SK-N-MC (cell line): Measurements from ENCODE around the gene LTBP1.

Source experiments
- DNase-seq: peaks from one replicate; pipeline ENCODE4 v3.0.0-alpha.2; 2011; ENCODE audit warnings: low read depth, low spot score
- H3K27ac ChIP-seq: fragments of 200-600 bp; sonication (generic); 2 replicates; pipeline ENCODE4 v1.5.1; 2016; ENCODE audit warnings: mixed run types
- H3K36me3 ChIP-seq: fragments of 200-600 bp; sonication (generic); 2 replicates; pipeline ENCODE4 v1.6.1; 2017; ENCODE audit warnings: antibody characterized with exemption, low read length, mixed read lengths; ENCODE audit not compliant: insufficient read depth
- H3K4me3 ChIP-seq: fragments of 200-600 bp; sonication (generic); 2 replicates; pipeline ENCODE4 v1.5.1; 2016
- H3K9ac ChIP-seq: fragments of 200-600 bp; sonication (generic); 2 replicates; pipeline ENCODE4 v1.8.0; 2017; ENCODE audit warnings: mixed run types, mixed read lengths; ENCODE audit not compliant: insufficient read length
- H3K9me3 ChIP-seq: fragments of 200-600 bp; sonication (generic); 2 replicates; pipeline ENCODE4 v1.6.1; 2017; ENCODE audit warnings: low read depth, mild to moderate bottlenecking, antibody characterized with exemption, low read length, moderate library complexity, mixed read lengths
- EZH2 ChIP-seq: fragments of 200-600 bp; sonication (generic); IDR thresholded peaks from one replicate; pipeline ENCODE4 v1.6.1; 2017; ENCODE audit warnings: antibody characterized with exemption
- FOXP2 ChIP-seq: optimal IDR thresholded peaks from 2 replicates; pipeline ENCODE3; 2011; ENCODE audit warnings: mild to moderate bottlenecking, moderate library complexity; ENCODE audit not compliant: insufficient read depth; ENCODE audit errors: extremely low read length, control extremely low read depth
- POLR2AphosphoS5 ChIP-seq: IDR thresholded peaks from 2 replicates; pipeline ENCODE4 v1.6.1; 2012; ENCODE audit warnings: mild to moderate bottlenecking, low read depth, low read length, borderline replicate concordance

Gene LTBP1

GRCh38 chr2:33213244-33213643, 266.5 kb downstream of the LTBP1 start:
- TF ChIP-seq POLR2AphosphoS5 (no peak), FOXP2 (no peak), EZH2 (no peak)
- Histone ChIP-seq H3K4me3 (no peak overlapping the region), H3K36me3 (no peaks in the 10 kb centered on the region), H3K9ac (no peak overlapping the region), H3K27ac (no peak overlapping the region), H3K9me3 (no peaks in the 10 kb centered on the region)
- DNase-seq, result no peak

GRCh38 chr2:33213648-33214047, 266.9 kb downstream of the LTBP1 start:
- H3K9me3 ChIP-seq, result no peaks in the 10 kb centered on the region
- H3K27ac ChIP-seq, result no peak overlapping the region
- TF ChIP-seq FOXP2 (no peak), EZH2 (no peak)
- H3K4me3 ChIP-seq, result no peak overlapping the region
- H3K36me3 ChIP-seq, result no peaks in the 10 kb centered on the region
- DNase-seq, result no peak
- H3K9ac ChIP-seq, result no peak overlapping the region

- H3K27ac ChIP-seq, result no peak overlapping the region
- no peaks in the 10 kb centered on the region for H3K36me3 ChIP-seq
- H3K9ac ChIP-seq, result no peak overlapping the region
- H3K9me3 ChIP-seq, result no peaks in the 10 kb centered on the region
- no peak for DNase-seq
- no peak for TF ChIP-seq POLR2AphosphoS5
- TF ChIP-seq FOXP2, result no peak
- no peak for TF ChIP-seq EZH2
- no peak overlapping the region for H3K4me3 ChIP-seq
These were observed 267.7 kb downstream of the LTBP1 start for GRCh38 chr2:33214436-33214835.

GRCh38 chr2:33214857-33215256, 268.1 kb downstream of the LTBP1 start:
- no peak overlapping the region for H3K4me3 ChIP-seq
- no peak for DNase-seq
- no peak overlapping the region for H3K27ac ChIP-seq
- no peak for TF ChIP-seq POLR2AphosphoS5
- no peak for TF ChIP-seq FOXP2
- no peak for TF ChIP-seq EZH2
- no peak overlapping the region for H3K9ac ChIP-seq
- H3K9me3 ChIP-seq, result no peaks in the 10 kb centered on the region
- H3K36me3 ChIP-seq, result no peaks in the 10 kb centered on the region

- TF ChIP-seq FOXP2 (no peak), POLR2AphosphoS5 (no peak), EZH2 (no peak)
- no peaks in the 10 kb centered on the region for H3K9me3 ChIP-seq
- no peak overlapping the region for H3K9ac ChIP-seq
- no peak overlapping the region for H3K27ac ChIP-seq
- no peak overlapping the region for H3K4me3 ChIP-seq
- DNase-seq, result no peak
- H3K36me3 ChIP-seq, result no peaks in the 10 kb centered on the region
These were observed 268.5 kb downstream of the LTBP1 start for GRCh38 chr2:33215299-33215698.

- DNase-seq, result no peak
- no peaks in the 10 kb centered on the region for H3K9me3 ChIP-seq
- no peak overlapping the region for H3K27ac ChIP-seq
- H3K4me3 ChIP-seq, result no peak overlapping the region
- TF ChIP-seq POLR2AphosphoS5 (no peak), FOXP2 (no peak), EZH2 (no peak)
- H3K9ac ChIP-seq, result no peak overlapping the region
- H3K36me3 ChIP-seq, result no peaks in the 10 kb centered on the region
These were observed 269.2 kb downstream of the LTBP1 start for GRCh38 chr2:33215983-33216382.

- H3K9me3 ChIP-seq, result no peaks in the 10 kb centered on the region
- TF ChIP-seq FOXP2 (no peak), POLR2AphosphoS5 (no peak), EZH2 (no peak)
- DNase-seq, result no peak
- H3K27ac ChIP-seq, result no peak overlapping the region
- H3K4me3 ChIP-seq, result no peak overlapping the region
- no peaks in the 10 kb centered on the region for H3K36me3 ChIP-seq
- H3K9ac ChIP-seq, result no peak overlapping the region
These were observed 269.9 kb downstream of the LTBP1 start for GRCh38 chr2:33216508-33217182.

- DNase-seq, result no peak
- Histone ChIP-seq H3K27ac (no peak overlapping the region), H3K4me3 (no peak overlapping the region), H3K9me3 (no peaks in the 10 kb centered on the region), H3K9ac (no peak overlapping the region), H3K36me3 (no peaks in the 10 kb centered on the region)
- TF ChIP-seq EZH2, result no peak
- TF ChIP-seq FOXP2, result no peak
- TF ChIP-seq POLR2AphosphoS5, result no peak
These were observed 270.7 kb downstream of the LTBP1 start for GRCh38 chr2:33217406-33217805.

GRCh38 chr2:33219114-33219513, 272.4 kb downstream of the LTBP1 start:
- H3K9me3 ChIP-seq, result no peaks in the 10 kb centered on the region
- H3K4me3 ChIP-seq, result peak overlapping the region; percentile 27
- TF ChIP-seq POLR2AphosphoS5, result no peak
- TF ChIP-seq EZH2, result no peak
- TF ChIP-seq FOXP2, result no peak
- no peak overlapping the region for H3K9ac ChIP-seq
- no peak for DNase-seq
- no peak overlapping the region for H3K27ac ChIP-seq
- H3K36me3 ChIP-seq, result no peaks in the 10 kb centered on the region

- Histone ChIP-seq H3K9ac (no peak overlapping the region), H3K4me3 (no peak overlapping the region), H3K9me3 (no peaks in the 10 kb centered on the region), H3K36me3 (no peaks in the 10 kb centered on the region), H3K27ac (no peak overlapping the region)
- DNase-seq, result no peak
- TF ChIP-seq EZH2 (no peak), FOXP2 (no peak), POLR2AphosphoS5 (no peak)
These were observed 273.1 kb downstream of the LTBP1 start for GRCh38 chr2:33219850-33220275.
